Measurements from ENCODE around the gene RHOG.
A peak's percentile ranks its signal among the peaks of the same experiment; 100 is the strongest.
"Not testable (repeated sequence)": the region's sequence is repeated elsewhere in the genome, so short reads cannot be mapped to it uniquely, and the experiment has no call there.

The RHOG gene

GRCh38 chr11:3865388-3866193 is 24.8 kb upstream of the RHOG start:
- no peak overlapping the region for H3K4me3 ChIP-seq (replicated peaks; ENCODE audit: insufficient read depth, low read length)
- H3K27me3 ChIP-seq (ENCODE audit: insufficient read depth, poor library complexity, severe bottlenecking): no peaks in the 10 kb centered on the region
- TF ChIP-seq GABPA (IDR thresholded peaks at IDR 0.05; ENCODE audit: low read depth) (no peak), REST (IDR thresholded peaks at IDR 0.05; ENCODE audit: insufficient replicate concordance, low read depth) (no peak), SPI1 (IDR thresholded peaks at IDR 0.05; ENCODE audit: borderline replicate concordance, low read depth) (no peak), CTCF (IDR thresholded peaks at IDR 0.05; ENCODE audit: insufficient read depth, low read length) (no peak), POLR2AphosphoS5 (IDR thresholded peaks at IDR 0.05; ENCODE audit: low read depth) (no peak)
- DNase-seq (ENCODE audit: low read depth in 1 of 2, low spot score in 1 of 2): peak in 1 of 2 experiments; percentile 32
- peak overlapping the region; percentile 59 for H3K27ac ChIP-seq (replicated peaks)

- DNase-seq (ENCODE audit: low read depth in 1 of 2, low spot score in 1 of 2): peak in 1 of 2 experiments; percentile 72
- TF ChIP-seq POLR2AphosphoS5 (IDR thresholded peaks at IDR 0.05; ENCODE audit: low read depth) (no peak), REST (IDR thresholded peaks at IDR 0.05; ENCODE audit: insufficient replicate concordance, low read depth) (no peak), GABPA (IDR thresholded peaks at IDR 0.05; ENCODE audit: low read depth) (no peak), SPI1 (IDR thresholded peaks at IDR 0.05; ENCODE audit: borderline replicate concordance, low read depth) (peak; percentile 20; the same call in 1 of the 2 replicates)
- no peak overlapping the region for H3K4me3 ChIP-seq (replicated peaks; ENCODE audit: insufficient read depth, low read length)
- H3K27me3 ChIP-seq (ENCODE audit: insufficient read depth, poor library complexity, severe bottlenecking): no peaks in the 10 kb centered on the region
- peak overlapping the region; percentile 35 for H3K27ac ChIP-seq (replicated peaks)
These were observed 20.9 kb upstream of the RHOG start for GRCh38 chr11:3861683-3862082.

- not testable (repeated sequence) for H3K27me3 ChIP-seq (ENCODE audit: insufficient read depth, poor library complexity, severe bottlenecking); H3K4me3 ChIP-seq (replicated peaks; ENCODE audit: insufficient read depth, low read length)
- peak overlapping the region; percentile 13; the same call in 1 of the 2 replicates for H3K27ac ChIP-seq (replicated peaks)
- DNase-seq (ENCODE audit: low read depth in 1 of 2, low spot score in 1 of 2): peak in 1 of 2 experiments; percentile 32
These were observed 20.2 kb upstream of the RHOG start for GRCh38 chr11:3860898-3861393.

GRCh38 chr11:3860375-3860774 is 19.6 kb upstream of the RHOG start:
- Histone ChIP-seq H3K27me3 (ENCODE audit: insufficient read depth, poor library complexity, severe bottlenecking) (no peaks in the 10 kb centered on the region), H3K4me3 (replicated peaks; ENCODE audit: insufficient read depth, low read length) (no peak overlapping the region), H3K27ac (replicated peaks) (no peak overlapping the region)
- no peak for TF ChIP-seq SPI1 (IDR thresholded peaks at IDR 0.05; ENCODE audit: borderline replicate concordance, low read depth)
- no peak for TF ChIP-seq POLR2AphosphoS5 (IDR thresholded peaks at IDR 0.05; ENCODE audit: low read depth)
- no peak for TF ChIP-seq CTCF (IDR thresholded peaks at IDR 0.05; ENCODE audit: insufficient read depth, low read length)
- no peak for TF ChIP-seq GABPA (IDR thresholded peaks at IDR 0.05; ENCODE audit: low read depth)
- no peak for TF ChIP-seq REST (IDR thresholded peaks at IDR 0.05; ENCODE audit: insufficient replicate concordance, low read depth)
- no peak for DNase-seq (ENCODE audit: low read depth in 1 of 2, low spot score in 1 of 2)

All from HL-60 (cell line).